Ishikawa (cell line): Measurements from ENCODE around the gene KCNQ5.

ENCODE experiments used
- CEBPB ChIP-seq: IDR thresholded peaks from 2 replicates; pipeline ENCODE4 v1.6.1; 2012
- CREB1 ChIP-seq: IDR thresholded peaks from 2 replicates; pipeline ENCODE4 v1.6.1; 2012; ENCODE audit warnings: low read depth
- EGR1 ChIP-seq: IDR thresholded peaks from 2 replicates; pipeline ENCODE4 v1.6.1; 2012
- EP300 ChIP-seq: IDR thresholded peaks from 2 replicates; pipeline ENCODE4 v1.6.1; 2012; ENCODE audit warnings: borderline replicate concordance
- FOXM1 ChIP-seq: IDR thresholded peaks from 2 replicates; pipeline ENCODE4 v1.6.1; 2012; ENCODE audit warnings: low read depth, borderline replicate concordance
- MAX ChIP-seq: IDR thresholded peaks from 2 replicates; pipeline ENCODE4 v1.6.1; 2012
- NFIC ChIP-seq: IDR thresholded peaks from 2 replicates; pipeline ENCODE4 v1.6.1; 2012
- RAD21 ChIP-seq: IDR thresholded peaks from 2 replicates; pipeline ENCODE4 v1.6.1; 2012; ENCODE audit warnings: low read depth
- REST ChIP-seq: IDR thresholded peaks from 2 replicates; pipeline ENCODE4 v1.6.1; 2012; ENCODE audit warnings: low read depth, mild to moderate bottlenecking
- TAF1 ChIP-seq: IDR thresholded peaks from 2 replicates; pipeline ENCODE4 v1.6.1; 2012; ENCODE audit warnings: low read depth, mild to moderate bottlenecking
- TCF12 ChIP-seq: IDR thresholded peaks from 2 replicates; pipeline ENCODE4 v1.6.1; 2012; ENCODE audit warnings: low read depth
- TEAD4 ChIP-seq: IDR thresholded peaks from 2 replicates; pipeline ENCODE4 v1.6.1; 2012
- USF1 ChIP-seq: IDR thresholded peaks from 2 replicates; pipeline ENCODE4 v1.6.1; 2012
- YY1 ChIP-seq: IDR thresholded peaks from 2 replicates; pipeline ENCODE4 v1.6.1; 2012; ENCODE audit warnings: low read depth
- ZBTB7A ChIP-seq: IDR thresholded peaks from 2 replicates; pipeline ENCODE4 v1.6.1; 2012; ENCODE audit warnings: low read depth

KCNQ5 gene

GRCh38 chr6:72639920-72640614, 18.2 kb downstream of the KCNQ5 start:
- TF ChIP-seq TCF12 (no peak), TAF1 (no peak), RAD21 (no peak), REST (no peak), FOXM1 (no peak), MAX (no peak), YY1 (no peak), CEBPB (no peak), CREB1 (no peak), ZBTB7A (no peak), TEAD4 (no peak), EP300 (no peak), USF1 (no peak), EGR1 (no peak), NFIC (no peak)

GRCh38 chr6:72640615-72640930, 18.7 kb downstream of the KCNQ5 start:
- TF ChIP-seq MAX (no peak), YY1 (no peak), RAD21 (no peak), TCF12 (no peak)

GRCh38 chr6:72642435-72642834, 20.6 kb downstream of the KCNQ5 start:
- TF ChIP-seq TCF12, result no peak
- TF ChIP-seq FOXM1, result no peak
- TF ChIP-seq REST, result no peak
- no peak for TF ChIP-seq MAX
- TF ChIP-seq EP300, result no peak

GRCh38 chr6:72643214-72643613, 21.4 kb downstream of the KCNQ5 start:
- TF ChIP-seq RAD21 (no peak), MAX (no peak), ZBTB7A (no peak), CEBPB (no peak), YY1 (no peak), REST (no peak), EP300 (no peak), FOXM1 (no peak), NFIC (no peak), TAF1 (no peak)

- TF ChIP-seq ZBTB7A, result no peak
- no peak for TF ChIP-seq MAX
- no peak for TF ChIP-seq CREB1
- TF ChIP-seq TCF12, result no peak
- TF ChIP-seq FOXM1, result no peak
- no peak for TF ChIP-seq NFIC
- no peak for TF ChIP-seq REST
- no peak for TF ChIP-seq TAF1
- TF ChIP-seq USF1, result no peak
- no peak for TF ChIP-seq YY1
Measured at GRCh38 chr6:72646604-72647485, 25.0 kb downstream of the KCNQ5 start.
